Measurements from ENCODE around the gene PRRC2C. TPM values are rescaled to one million over a fixed set of nuclear protein-coding genes. Genes with fewer than 3 reads are reported as not detected.

PRRC2C gene
- total and polyA plus RNA-seq, 2 of the 13 experiments (the other 11 are each of a cell fraction or from before 2014, with no cell fraction given) = 46.2 to 57.0 TPM

DNA sequence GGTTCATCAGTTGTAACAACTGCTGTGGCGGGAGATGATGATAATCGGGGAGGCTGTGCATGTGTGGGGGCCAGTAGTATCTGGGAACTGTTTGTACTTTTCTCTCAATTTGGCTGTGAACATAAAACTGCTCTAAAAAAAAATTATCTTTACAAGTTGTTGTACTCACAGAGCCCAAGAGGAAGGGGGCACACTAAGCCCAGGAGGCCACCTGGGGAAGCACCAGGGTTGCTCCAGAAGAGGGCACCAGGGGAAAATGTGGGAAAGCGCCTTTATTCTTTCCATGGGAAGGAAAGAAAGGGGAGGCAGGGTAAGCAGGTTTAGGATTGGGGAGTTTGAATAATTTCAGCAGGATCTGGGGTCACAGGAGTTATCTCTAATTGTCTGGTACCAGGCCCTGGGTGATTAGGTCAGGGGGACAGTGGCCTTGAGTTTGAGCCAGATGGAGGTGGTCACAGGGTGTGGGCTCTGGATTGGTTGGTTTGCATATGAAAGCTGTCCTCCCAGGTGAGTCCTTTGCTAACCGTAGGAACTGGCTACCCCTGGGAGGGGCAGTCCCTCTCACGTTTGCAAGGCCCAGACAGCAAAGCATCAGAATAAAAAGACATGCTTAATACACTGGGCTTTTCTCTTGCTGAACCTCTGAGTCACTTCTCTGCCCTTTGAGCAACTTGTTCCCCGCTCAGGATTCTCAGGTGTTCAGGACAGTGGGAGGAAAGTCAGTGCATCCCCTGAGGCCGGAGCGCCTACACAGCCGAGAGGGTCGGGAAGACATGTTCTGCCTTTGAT, 155.9 kb downstream of the PRRC2C start (continued):
- TF ChIP-seq, protein P1, sequence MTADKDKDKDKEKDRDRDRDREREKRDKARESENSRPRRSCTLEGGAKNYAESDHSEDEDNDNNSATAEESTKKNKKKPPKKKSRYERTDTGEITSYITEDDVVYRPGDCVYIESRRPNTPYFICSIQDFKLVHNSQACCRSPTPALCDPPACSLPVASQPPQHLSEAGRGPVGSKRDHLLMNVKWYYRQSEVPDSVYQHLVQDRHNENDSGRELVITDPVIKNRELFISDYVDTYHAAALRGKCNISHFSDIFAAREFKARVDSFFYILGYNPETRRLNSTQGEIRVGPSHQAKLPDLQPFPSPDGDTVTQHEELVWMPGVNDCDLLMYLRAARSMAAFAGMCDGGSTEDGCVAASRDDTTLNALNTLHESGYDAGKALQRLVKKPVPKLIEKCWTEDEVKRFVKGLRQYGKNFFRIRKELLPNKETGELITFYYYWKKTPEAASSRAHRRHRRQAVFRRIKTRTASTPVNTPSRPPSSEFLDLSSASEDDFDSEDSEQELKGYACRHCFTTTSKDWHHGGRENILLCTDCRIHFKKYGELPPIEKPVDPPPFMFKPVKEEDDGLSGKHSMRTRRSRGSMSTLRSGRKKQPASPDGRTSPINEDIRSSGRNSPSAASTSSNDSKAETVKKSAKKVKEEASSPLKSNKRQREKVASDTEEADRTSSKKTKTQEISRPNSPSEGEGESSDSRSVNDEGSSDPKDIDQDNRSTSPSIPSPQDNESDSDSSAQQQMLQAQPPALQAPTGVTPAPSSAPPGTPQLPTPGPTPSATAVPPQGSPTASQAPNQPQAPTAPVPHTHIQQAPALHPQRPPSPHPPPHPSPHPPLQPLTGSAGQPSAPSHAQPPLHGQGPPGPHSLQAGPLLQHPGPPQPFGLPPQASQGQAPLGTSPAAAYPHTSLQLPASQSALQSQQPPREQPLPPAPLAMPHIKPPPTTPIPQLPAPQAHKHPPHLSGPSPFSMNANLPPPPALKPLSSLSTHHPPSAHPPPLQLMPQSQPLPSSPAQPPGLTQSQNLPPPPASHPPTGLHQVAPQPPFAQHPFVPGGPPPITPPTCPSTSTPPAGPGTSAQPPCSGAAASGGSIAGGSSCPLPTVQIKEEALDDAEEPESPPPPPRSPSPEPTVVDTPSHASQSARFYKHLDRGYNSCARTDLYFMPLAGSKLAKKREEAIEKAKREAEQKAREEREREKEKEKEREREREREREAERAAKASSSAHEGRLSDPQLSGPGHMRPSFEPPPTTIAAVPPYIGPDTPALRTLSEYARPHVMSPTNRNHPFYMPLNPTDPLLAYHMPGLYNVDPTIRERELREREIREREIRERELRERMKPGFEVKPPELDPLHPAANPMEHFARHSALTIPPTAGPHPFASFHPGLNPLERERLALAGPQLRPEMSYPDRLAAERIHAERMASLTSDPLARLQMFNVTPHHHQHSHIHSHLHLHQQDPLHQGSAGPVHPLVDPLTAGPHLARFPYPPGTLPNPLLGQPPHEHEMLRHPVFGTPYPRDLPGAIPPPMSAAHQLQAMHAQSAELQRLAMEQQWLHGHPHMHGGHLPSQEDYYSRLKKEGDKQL (CRISPR knock-in tag; IDR thresholded peaks at IDR 0.05; ENCODE audit: low read depth) = no peak
- TF ChIP-seq, protein P2, sequence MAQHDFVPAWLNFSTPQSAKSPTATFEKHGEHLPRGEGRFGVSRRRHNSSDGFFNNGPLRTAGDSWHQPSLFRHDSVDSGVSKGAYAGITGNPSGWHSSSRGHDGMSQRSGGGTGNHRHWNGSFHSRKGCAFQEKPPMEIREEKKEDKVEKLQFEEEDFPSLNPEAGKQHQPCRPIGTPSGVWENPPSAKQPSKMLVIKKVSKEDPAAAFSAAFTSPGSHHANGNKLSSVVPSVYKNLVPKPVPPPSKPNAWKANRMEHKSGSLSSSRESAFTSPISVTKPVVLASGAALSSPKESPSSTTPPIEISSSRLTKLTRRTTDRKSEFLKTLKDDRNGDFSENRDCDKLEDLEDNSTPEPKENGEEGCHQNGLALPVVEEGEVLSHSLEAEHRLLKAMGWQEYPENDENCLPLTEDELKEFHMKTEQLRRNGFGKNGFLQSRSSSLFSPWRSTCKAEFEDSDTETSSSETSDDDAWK (CRISPR knock-in tag; IDR thresholded peaks at IDR 0.05) = no peak
- TF ChIP-seq FOXK1 (CRISPR knock-in tag; IDR thresholded peaks at IDR 0.05; ENCODE audit: borderline replicate concordance, low read depth) (no peak), RFXANK (CRISPR knock-in tag; IDR thresholded peaks at IDR 0.05) (no peak), ZNF615 (CRISPR knock-in tag; IDR thresholded peaks at IDR 0.05; ENCODE audit: borderline replicate concordance) (no peak), TGIF2 (CRISPR knock-in tag; IDR thresholded peaks at IDR 0.05) (no peak), ZNF12 (CRISPR knock-in tag; IDR thresholded peaks at IDR 0.05) (no peak), PITX1 (CRISPR knock-in tag; IDR thresholded peaks at IDR 0.05) (no peak), PHF8 (CRISPR knock-in tag; IDR thresholded peaks at IDR 0.05) (no peak), ZNF616 (CRISPR knock-in tag; IDR thresholded peaks at IDR 0.05; ENCODE audit: low read depth) (no peak), KAT2B (IDR thresholded peaks at IDR 0.05; ENCODE audit: borderline replicate concordance, low read depth, low read length) (no peak)

All from HepG2 (cell line).